Mucosa of gallbladder (tissue), 1 donor: ENCODE data around the gene HRAS. TPM values are rescaled to one million over a fixed set of nuclear protein-coding genes. Genes with fewer than 3 reads are reported as not detected.
"Not testable (repeated sequence)": the region's sequence is repeated elsewhere in the genome, so short reads cannot be mapped to it uniquely, and the experiment has no call there.

Source experiments
- DNase-seq: peaks from one replicate; pipeline ENCODE4 v3.0.0-alpha.2; 2020; ENCODE audit warnings: low spot score
- total RNA-seq: library from RNA; stranded (reverse); gene quantifications from one replicate; pipeline ENCODE4 v1.2.1, GENCODE V29; 2021
- donor health status: DM: no; HTN: no; CAD: no.

HRAS gene
- total RNA-seq = 51.1 TPM

- DNase-seq = peak; percentile 94
These were observed at the start of gene HRAS for GRCh38 chr11:535519-536454. HRAS (minus strand) TSS chr11:535576.

- DNase-seq = no peak
These were observed 48.9 kb upstream of the HRAS start for GRCh38 chr11:584287-584686.

DNA sequence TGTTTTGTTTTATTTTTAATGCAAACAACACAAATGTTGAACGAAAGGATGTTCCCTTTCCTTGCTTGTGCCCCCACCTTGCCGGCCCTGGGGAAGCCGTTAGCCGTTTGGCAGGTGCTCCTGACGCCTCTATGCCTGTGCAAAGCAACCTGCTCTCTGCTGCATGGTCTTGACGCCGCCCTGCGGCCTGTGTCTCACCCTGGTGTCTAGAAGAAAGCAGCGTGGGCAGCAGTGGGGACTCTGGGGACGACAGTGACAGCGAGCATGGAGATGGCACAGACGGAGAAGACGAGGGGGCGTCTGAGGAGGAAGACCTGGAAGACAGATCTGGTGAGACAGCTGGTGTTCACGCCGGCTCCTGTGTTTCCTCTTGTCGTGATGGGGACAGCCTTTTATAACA, 46.4 kb upstream of the HRAS start:
- no peak for DNase-seq

GRCh38 chr11:581342-581741, 46.0 kb upstream of the HRAS start:
- no peak for DNase-seq

- DNase-seq = peak; percentile 50
These were observed 44.6 kb upstream of the HRAS start for GRCh38 chr11:579830-580601.

GRCh38 chr11:578276-579035, 43.1 kb upstream of the HRAS start:
- no peak for DNase-seq

DNA sequence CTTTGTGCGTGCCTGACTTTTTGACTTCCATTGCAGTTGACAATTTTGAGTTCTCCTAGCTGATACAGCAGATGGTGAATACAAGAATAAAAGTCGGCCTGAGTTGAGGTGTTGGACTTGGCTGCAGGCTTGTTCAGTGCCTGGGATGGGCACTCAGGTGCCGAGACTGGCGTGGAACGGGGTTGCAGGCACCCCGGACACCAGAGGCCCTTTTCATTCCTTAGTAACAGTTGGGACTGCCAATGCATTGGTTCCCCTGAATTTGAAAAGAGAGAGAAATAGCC, 42.2 kb upstream of the HRAS start:
- no peak for DNase-seq

DNA sequence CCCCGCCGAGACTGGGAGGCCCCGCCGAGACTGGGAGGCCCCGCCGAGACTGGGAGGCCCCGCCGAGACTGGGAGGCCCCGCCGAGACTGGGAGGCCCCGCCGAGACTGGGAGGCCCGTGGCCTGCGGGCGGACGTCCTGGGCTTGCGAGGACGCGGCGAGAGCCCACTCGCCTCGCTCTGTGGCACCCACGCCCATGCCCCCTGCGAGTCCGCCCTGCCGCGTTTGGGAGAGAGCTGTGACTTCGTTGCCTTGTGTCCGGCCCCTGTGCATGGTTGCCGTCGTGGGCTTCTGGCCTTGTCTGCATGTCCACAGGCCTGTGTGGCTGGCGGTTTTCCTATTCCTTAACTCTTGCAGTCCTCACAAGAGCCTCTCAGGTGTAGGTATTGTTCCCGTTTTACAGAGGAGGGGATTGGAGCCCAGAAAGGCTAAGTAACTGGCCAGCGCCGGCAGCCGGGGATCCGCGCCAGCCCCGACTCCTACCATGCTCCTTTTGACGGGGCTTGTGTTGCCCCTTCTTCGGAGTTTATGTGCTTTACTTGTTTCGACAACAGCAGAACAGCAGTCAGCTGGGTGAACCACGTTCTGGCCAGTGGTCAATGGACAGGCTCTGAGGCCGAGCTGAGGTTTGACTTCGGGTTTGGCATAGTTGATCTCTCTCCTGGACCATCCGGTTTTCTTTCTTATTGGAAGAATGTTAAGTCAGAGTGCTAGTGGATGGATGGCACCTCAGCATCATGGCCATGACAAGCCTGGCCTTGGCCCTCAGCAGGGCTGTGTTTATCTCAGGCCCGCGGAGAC, 41.6 kb upstream of the HRAS start:
- DNase-seq = no peak

GRCh38 chr11:575996-576768, 40.8 kb upstream of the HRAS start, which contains the start of gene PHRF1:
PHRF1 (plus strand) TSS chr11:576470; CDS start chr11:581513, 5,043 bp downstream.
- peak; percentile 96 for DNase-seq

DNA sequence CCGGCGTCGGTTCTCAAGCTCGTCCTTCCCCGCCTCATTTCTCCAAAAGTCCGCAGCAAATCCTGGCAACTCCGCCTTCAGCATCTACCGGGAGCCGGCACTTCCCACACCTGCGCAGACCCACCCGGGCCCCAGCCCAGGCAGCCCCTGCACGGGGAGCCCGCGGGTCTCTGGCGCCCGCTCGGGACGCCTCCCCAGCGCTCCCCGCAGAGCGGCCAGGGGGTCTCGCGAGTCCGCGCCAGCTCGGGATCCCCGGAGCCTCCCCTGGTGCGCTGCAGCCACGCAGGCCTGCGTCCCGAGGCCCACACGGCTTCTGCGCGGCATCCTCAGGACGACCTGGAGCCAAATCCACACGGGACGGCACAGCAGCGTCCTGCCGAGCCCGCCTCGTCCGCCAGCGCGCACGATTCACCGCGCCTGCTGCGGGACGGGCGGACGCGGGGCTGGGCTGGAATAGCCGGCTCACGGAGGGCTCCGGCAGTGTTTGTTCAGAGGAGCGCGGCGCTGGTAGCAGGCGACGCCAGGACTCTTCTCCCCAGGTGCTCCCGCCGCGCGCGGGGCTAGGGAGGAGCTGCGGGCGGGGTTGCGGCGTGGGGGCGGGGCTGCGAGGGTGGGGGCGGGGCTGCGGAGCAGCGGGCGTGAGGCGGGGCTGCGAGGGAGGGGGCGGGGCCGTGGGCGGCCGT, 40.1 kb upstream of the HRAS start:
- DNase-seq = no peak

DNA sequence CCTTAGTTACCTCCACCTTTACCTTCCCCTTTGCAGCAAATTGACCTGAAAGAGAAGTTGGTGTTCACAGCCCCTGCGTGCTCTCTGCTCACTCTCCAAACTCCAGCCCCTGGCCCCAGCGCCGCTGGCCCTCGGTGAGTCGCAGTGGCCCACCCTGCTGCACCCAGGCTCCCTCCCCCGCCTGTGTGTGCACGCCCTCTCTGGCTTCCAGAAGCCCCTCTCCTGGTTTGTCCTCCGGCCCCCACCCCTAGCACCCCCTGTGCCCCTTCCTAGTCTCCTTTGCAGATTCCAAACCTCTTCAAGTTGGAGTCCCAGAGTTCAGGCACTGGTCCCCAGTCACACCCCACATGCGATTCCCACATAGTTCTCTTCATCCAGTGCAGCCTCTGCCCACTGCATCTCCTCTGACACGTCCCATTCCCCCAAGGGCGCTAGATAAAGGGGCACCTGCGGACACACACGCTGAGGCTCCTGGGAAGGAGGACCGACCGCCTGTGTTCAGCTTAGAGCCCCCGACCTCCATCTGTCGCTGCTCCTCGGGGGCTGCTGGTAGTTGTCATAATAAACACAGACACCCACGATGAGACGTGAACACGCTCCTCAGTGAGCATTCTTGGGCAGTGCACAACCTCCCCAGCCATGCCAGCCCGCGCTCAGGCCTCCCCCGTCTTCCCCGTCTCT, 39.4 kb upstream of the HRAS start:
- DNase-seq = no peak

DNA sequence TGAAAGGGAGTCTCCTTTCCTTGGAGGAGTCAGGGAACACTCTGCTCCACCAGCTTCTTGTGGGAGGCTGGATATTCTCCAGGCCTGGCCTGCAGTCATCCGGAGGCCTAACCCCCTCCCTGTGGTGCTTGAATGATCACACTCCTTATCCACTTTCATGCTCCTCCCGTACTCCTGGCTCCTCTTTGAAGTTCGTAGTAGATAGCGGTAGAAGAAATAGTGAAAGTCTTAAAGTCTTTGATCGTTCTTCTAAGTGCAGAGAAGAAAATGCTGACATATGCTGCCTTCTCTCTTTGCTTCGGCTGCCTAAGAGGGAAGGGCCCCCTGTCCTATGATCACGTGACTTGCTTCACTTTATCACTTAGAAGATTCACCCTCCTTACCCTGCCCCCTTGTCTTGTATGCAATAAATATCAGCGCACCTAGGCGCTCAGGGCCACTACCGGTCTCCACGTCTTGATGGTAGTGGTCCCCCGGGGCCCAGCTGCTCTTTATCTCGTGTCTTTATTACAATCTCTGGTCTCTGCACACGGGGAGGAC, 38.7 kb upstream of the HRAS start:
- not testable (repeated sequence) for DNase-seq

GRCh38 chr11:573146-573759, 37.9 kb upstream of the HRAS start:
- no peak for DNase-seq

DNA sequence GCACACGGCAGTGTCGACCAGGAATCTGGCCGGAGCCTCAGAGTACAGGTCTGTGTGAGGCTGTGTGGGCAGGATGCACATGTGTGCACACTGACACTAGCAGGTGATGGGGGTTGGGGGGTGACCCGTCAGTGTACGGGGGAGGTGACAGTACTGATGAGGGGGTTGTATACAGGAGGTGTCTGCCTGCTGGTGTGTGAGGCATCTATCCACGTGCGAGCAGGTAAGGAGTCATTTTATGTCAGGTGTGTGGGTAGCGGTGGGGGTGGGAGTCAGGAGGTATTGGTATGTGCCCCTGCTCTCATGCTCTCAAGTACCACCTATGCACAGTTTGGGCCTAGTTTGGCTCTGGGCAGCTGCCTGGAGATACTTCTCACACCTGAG, 36.4 kb upstream of the HRAS start:
- DNase-seq = no peak

DNA sequence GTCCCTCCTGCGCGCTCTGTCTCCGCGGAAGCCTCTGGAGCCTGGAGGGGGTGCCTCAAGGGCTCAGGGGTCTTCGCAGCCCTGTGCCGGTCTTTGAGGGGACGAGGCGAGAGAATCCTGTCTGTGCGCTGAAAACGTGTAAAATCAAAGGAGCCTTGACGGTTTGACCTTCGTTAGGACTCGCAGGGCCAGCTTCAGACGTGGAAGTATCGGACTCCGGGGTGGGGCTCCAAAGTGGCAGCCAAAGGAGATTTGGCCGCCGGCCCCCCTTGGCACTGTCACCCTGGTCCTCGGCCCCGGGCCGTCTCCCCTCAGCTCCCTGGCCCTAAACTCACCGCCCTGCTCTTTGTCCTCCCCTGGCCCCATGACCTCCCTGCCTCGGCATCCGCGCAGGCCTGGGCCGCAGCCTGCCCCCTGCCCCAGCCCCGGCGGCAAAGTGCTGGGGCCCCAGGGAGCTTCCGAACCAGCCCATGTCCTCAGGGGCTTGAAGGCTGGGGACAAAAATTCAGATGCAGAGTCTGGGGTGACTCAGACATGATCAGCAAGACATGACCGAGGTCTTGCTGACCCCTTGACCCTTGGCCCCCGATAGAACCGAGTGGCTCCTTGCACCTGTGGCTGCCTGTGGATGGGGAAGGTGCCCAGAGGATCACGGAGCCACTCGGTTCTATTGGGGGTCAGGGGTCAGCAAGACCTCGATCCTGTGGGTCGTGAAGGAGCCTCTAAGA, 33.9 kb upstream of the HRAS start:
- DNase-seq = no peak

GRCh38 chr11:568306-569157, 33.2 kb upstream of the HRAS start:
- peak; percentile 94 for DNase-seq
